ENCODE data around the gene L2HGDH. TPM values are rescaled to one million over a fixed set of nuclear protein-coding genes. Genes with fewer than 3 reads are reported as not detected.

Gene L2HGDH
- total RNA-seq, 1 experiment from 2014 or later, result 25.0 TPM

- H3K4me1 Mint-ChIP-seq (ENCODE audit: low read depth, unreplicated experiment), result no peaks in the 10 kb centered on the region
These were observed 69.3 kb downstream of the L2HGDH start for GRCh38 chr14:50242566-50243310.

GRCh38 chr14:50242096-50242495 is 69.9 kb downstream of the L2HGDH start:
- no peaks in the 10 kb centered on the region for H3K27me3 Mint-ChIP-seq (ENCODE audit: insufficient read depth, unreplicated experiment)
- POLR2A ChIA-PET, result no interaction called here

More at GRCh38 chr14:50242566-50243310, 69.3 kb downstream of the L2HGDH start:
- Mint-ChIP-seq H3K4me3 (ENCODE audit: unreplicated experiment) (no peak overlapping the region), H3K36me3 (ENCODE audit: insufficient read depth, unreplicated experiment) (no peaks in the 10 kb centered on the region), H3K27ac (ENCODE audit: unreplicated experiment) (no peak overlapping the region), H3K27me3 (ENCODE audit: insufficient read depth, unreplicated experiment) (no peaks in the 10 kb centered on the region), H3K9me3 (ENCODE audit: unreplicated experiment) (no peaks in the 10 kb centered on the region)
- no peak for TF ChIP-seq CTCF (IDR thresholded peaks at IDR 0.05; ENCODE audit: insufficient read depth in 1 of 2, low read depth in 1 of 2, low read length in 1 of 2, severe bottlenecking in 1 of 2, unreplicated experiment in 1 of 2)
- Histone ChIP-seq H3K4me3 (ENCODE audit: low read depth, low read length) (no peak overlapping the region), H3K4me1 (no peaks in the 10 kb centered on the region), H3K27me3 (replicated peaks; ENCODE audit: control insufficient read depth, insufficient read depth, low read length) (no peaks in the 10 kb centered on the region), H3K36me3 (ENCODE audit: control insufficient read depth, insufficient read depth, low read length) (no peaks in the 10 kb centered on the region), H3K9me3 (no peaks in the 10 kb centered on the region)
- intact Hi-C loops (cut with micrococcal nuclease; ENCODE audit: unreplicated experiment), result no loop called here
- ChIA-PET CTCF (no interaction called here), POLR2A (no interaction called here)
- DNase-seq, result no peak
- BruUV-seq (replicated peaks), result no TSS peak

GRCh38 chr14:50237427-50237826 is 74.6 kb downstream of the L2HGDH start:
- CTCF ChIA-PET, result no interaction called here

More at GRCh38 chr14:50242096-50242495, 69.9 kb downstream of the L2HGDH start:
- no peaks in the 10 kb centered on the region for H3K4me1 ChIP-seq
- intact Hi-C loops (cut with micrococcal nuclease; ENCODE audit: unreplicated experiment), result no loop called here
- no peaks in the 10 kb centered on the region for H3K36me3 Mint-ChIP-seq (ENCODE audit: insufficient read depth, unreplicated experiment)
- no peak for DNase-seq
- no peaks in the 10 kb centered on the region for H3K9me3 ChIP-seq
- BruUV-seq (replicated peaks), result no TSS peak
- no peaks in the 10 kb centered on the region for H3K9me3 Mint-ChIP-seq (ENCODE audit: unreplicated experiment)
- CTCF ChIA-PET, result no interaction called here
- no peak overlapping the region for H3K4me3 ChIP-seq (ENCODE audit: low read depth, low read length)
- no peak overlapping the region for H3K4me3 Mint-ChIP-seq (ENCODE audit: unreplicated experiment)
- H3K4me1 Mint-ChIP-seq (ENCODE audit: low read depth, unreplicated experiment), result no peaks in the 10 kb centered on the region
- no peak for TF ChIP-seq CTCF (IDR thresholded peaks at IDR 0.05; ENCODE audit: insufficient read depth in 1 of 2, low read depth in 1 of 2, low read length in 1 of 2, severe bottlenecking in 1 of 2, unreplicated experiment in 1 of 2)
- no peak overlapping the region for H3K27ac Mint-ChIP-seq (ENCODE audit: unreplicated experiment)
- H3K27me3 ChIP-seq (replicated peaks; ENCODE audit: control insufficient read depth, insufficient read depth, low read length), result no peaks in the 10 kb centered on the region
- H3K36me3 ChIP-seq (ENCODE audit: control insufficient read depth, insufficient read depth, low read length), result no peaks in the 10 kb centered on the region

More at GRCh38 chr14:50237427-50237826, 74.6 kb downstream of the L2HGDH start:
- no peak for DNase-seq
- BruUV-seq (replicated peaks), result no TSS peak
- no peaks in the 10 kb centered on the region for H3K9me3 Mint-ChIP-seq (ENCODE audit: unreplicated experiment)
- no peak overlapping the region for H3K4me3 ChIP-seq (ENCODE audit: low read depth, low read length)
- TF ChIP-seq CTCF (IDR thresholded peaks at IDR 0.05; ENCODE audit: insufficient read depth in 1 of 2, low read depth in 1 of 2, low read length in 1 of 2, severe bottlenecking in 1 of 2, unreplicated experiment in 1 of 2), result no peak
- no peaks in the 10 kb centered on the region for H3K4me1 Mint-ChIP-seq (ENCODE audit: low read depth, unreplicated experiment)
- no peaks in the 10 kb centered on the region for H3K27me3 ChIP-seq (replicated peaks; ENCODE audit: control insufficient read depth, insufficient read depth, low read length)
- H3K27ac Mint-ChIP-seq (ENCODE audit: unreplicated experiment), result no peak overlapping the region
- POLR2A ChIA-PET, result no interaction called here
- H3K4me3 Mint-ChIP-seq (ENCODE audit: unreplicated experiment), result no peak overlapping the region
- H3K9me3 ChIP-seq, result 0 out of 2 replicates have a peak, but pooled peaks cover 6% of the 10 kb centered on the region
- no peaks in the 10 kb centered on the region for H3K36me3 ChIP-seq (ENCODE audit: control insufficient read depth, insufficient read depth, low read length)
- no peaks in the 10 kb centered on the region for H3K4me1 ChIP-seq
- H3K27me3 Mint-ChIP-seq (ENCODE audit: insufficient read depth, unreplicated experiment), result no peaks in the 10 kb centered on the region
- H3K36me3 Mint-ChIP-seq (ENCODE audit: insufficient read depth, unreplicated experiment), result no peaks in the 10 kb centered on the region
- intact Hi-C loops (cut with micrococcal nuclease; ENCODE audit: unreplicated experiment), result loop anchor here (10.0 kb wide), 1 partner anchor 383 kb away; the partner anchor contains the start of gene NEMF
